Heart left ventricle (tissue), 16 donors: ENCODE results near the gene SLC1A7. TPM values are rescaled to one million over a fixed set of nuclear protein-coding genes. Genes with fewer than 3 reads are reported as not detected.
A peak's percentile ranks its signal among the peaks of the same experiment; 100 is the strongest.

Experiments
- ATAC-seq, 4 donors: fragments of 200-7000 bp; cut with Tn5 transposase; one replicate each; pipeline ENCODE4 v1.9.1; 2020 to 2022; ENCODE audit warnings: moderate library complexity in 4 of 4, mild to moderate bottlenecking in 3 of 4, moderate number of reproducible peaks in 1 of 4
- DNase-seq, 5 donors: peaks; one replicate each; pipeline ENCODE4 v3.0.0-alpha.2; 2020
- H3K27ac ChIP-seq, 12 donors: fragments of 200-600 bp; sonication (generic) in 4 of 12; one replicate each; pipeline versions ENCODE4 v1.5.0 to v1.8.0; 2016 to 2022; ENCODE audit warnings: mild to moderate bottlenecking in 2 of 12
- H3K27me3 ChIP-seq, 9 donors: fragments of 200-600 bp; sonication (generic) in 2 of 9; one replicate each; pipeline versions ENCODE4 v1.5.1 to v1.8.0; 2016 to 2022; ENCODE audit warnings: mild to moderate bottlenecking in 3 of 9
- H3K36me3 ChIP-seq, 9 donors: fragments of 200-600 bp; sonication (generic) in 2 of 9; one replicate each; pipeline versions ENCODE4 v1.5.0 to v1.8.0; 2018 to 2022; ENCODE audit warnings: mild to moderate bottlenecking in 2 of 9
- H3K4me1 ChIP-seq, 12 donors: fragments of 200-600 bp; sonication (generic) in 4 of 12; one replicate each; pipeline versions ENCODE4 v1.5.0 to v1.8.0; 2016 to 2022; ENCODE audit warnings: mild to moderate bottlenecking in 3 of 12
- H3K4me3 ChIP-seq, 12 donors: fragments of 200-600 bp; sonication (generic) in 4 of 12; one replicate each; pipeline versions ENCODE4 v1.5.0 to v1.8.0; 2017 to 2022; ENCODE audit warnings: mild to moderate bottlenecking in 9 of 12, moderate library complexity in 4 of 12
- H3K9me3 ChIP-seq, 12 donors: fragments of 200-600 bp; sonication (generic) in 4 of 12; one replicate each; pipeline versions ENCODE4 v1.5.0 to v1.8.0; 2016 to 2022; ENCODE audit warnings: mild to moderate bottlenecking in 1 of 12
- POLR2A ChIP-seq, 2 donors: fragments of 450-650 bp; IDR thresholded peaks; one replicate each; pipeline ENCODE4 v1.6.1; 2017; ENCODE audit warnings: antibody characterized with exemption in 2 of 2, mild to moderate bottlenecking in 2 of 2, moderate library complexity in 2 of 2
- WGBS, 4 donors: extraction: QIAGEN DNeasy Blood & Tissue Kit in 2 of 4; methylation state at CpG; one replicate each; pipeline versions ENCODE4 v1.1.5 to v1.1.7; 2013 to 2018; 5-methylcytosine and 5-hydroxymethylcytosine counted together
- intact Hi-C, 10 donors: fragments of 100-400 bp; cut with DNase I; formaldehyde crosslinking; loops; one replicate each; pipeline versions ENCODE4 v1.11.1 to v1.14.2; 2022
- polyA plus RNA-seq, 2 donors: library from polyadenylated mRNA; stranded (reverse); fragments of 200-250 nt; gene quantifications; one replicate each; pipeline ENCODE4 v1.2.3, GENCODE V29; 2013
- total RNA-seq, 9 donors: library from RNA; depleted of rRNA in 2 of 9; stranded (reverse); fragments of >200 nt in 2 of 9; fragmentation: NEBNext Ultra II Directional in 3 of 9; extraction: Animal tissue kit (Norgen Biotek cat#: 25700) in 3 of 9; gene quantifications; one replicate each; pipeline versions ENCODE4 v1.1.0 to v1.2.4, GENCODE V29; 2016 to 2023
- TF ChIP-seq, protein P1 (sequence below), 12 donors: fragments of 200-600 bp; sonication (generic) in 4 of 12; IDR thresholded peaks; one replicate each; pipeline versions ENCODE4 v1.5.0 to v1.8.0; 2018 to 2022; ENCODE audit warnings: antibody characterized with exemption in 12 of 12, mild to moderate bottlenecking in 5 of 12
- donor health status: ischemic (EF 13 %, LVEDD 7.1; RV severe dilation, severe dysfunction).
- donor health status: healthy with polysubstance abuse.
- donor health status: DM: no; HTN: yes; CAD: no.
- donor health status: DM: no; HTN: no; CAD: no.
- donor health status: ischemic (EF 25% LVEDD 6.9; RV normal size, moderate dysfunction).
- donor health status: ischemic (EF 25% LVEDD 5.7; RV mildly dilated, moderate dysfunction).
- donor health status: healthy.
- donor health status: DM: yes; HTN: yes; CAD: no.
- donor health status: ischemic (EF 35%, LVEDD 5.7; RV mildly dilated, moderate dysfunction).
- donor health status: nonischemic (EF 11% LVEDD 7.7; RV severe dilation, severe dysfunction).
- donor health status: DM: yes; HTN: yes; CAD: no.
- donor health status: PGD.
- donor health status: ischemic (EF 29% LVEDD 5.4; RV normal size, mild dysfunction).
- donor health status: nonischemic (EF 23%, LVEDD 6.1; RV moderate dilation, normal function).

Gene SLC1A7
- total and polyA plus RNA-seq, 11 donors = 0.07 to 1.1 (median 0.33) TPM; not detected in 2

DNA sequence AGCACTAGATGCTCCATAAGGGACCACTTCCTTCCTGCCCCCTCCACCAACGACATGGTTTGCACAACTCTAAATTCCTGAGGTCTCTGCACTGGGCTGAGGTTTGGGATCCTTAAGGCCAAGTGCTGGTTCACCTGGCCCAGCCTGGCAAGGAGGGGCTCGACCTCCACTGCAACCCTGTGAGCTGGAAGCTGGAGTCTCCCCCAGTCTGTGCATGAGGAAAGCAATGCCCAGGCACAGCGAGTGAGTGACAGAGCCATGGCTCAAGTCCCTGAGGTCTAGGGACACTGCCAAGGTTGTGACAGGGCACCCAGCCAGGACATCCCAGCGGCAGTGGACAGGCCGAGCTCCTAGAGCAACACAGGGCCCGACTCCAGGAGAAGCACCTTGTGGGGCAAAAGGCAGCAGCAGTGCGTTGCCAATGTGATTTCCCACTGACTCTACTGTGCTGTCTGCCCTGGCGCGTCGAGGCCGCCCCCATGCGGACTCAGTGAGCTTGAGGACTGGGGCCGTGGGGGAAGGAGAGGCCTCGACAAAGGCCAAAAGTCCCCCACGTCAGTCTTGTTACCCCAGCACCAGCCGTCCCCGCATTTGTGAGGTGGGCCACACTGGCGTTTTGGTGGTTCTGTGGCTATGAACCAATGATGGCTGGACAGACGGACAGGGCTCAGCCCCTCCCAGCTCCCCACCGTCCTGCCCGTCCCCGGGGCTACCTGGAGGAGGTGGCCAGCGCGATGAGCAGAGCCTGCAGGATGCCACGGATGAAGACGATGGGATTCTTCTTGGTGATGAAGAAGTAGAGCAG, 50.4 kb downstream of the SLC1A7 start:
- TF ChIP-seq, protein P1, sequence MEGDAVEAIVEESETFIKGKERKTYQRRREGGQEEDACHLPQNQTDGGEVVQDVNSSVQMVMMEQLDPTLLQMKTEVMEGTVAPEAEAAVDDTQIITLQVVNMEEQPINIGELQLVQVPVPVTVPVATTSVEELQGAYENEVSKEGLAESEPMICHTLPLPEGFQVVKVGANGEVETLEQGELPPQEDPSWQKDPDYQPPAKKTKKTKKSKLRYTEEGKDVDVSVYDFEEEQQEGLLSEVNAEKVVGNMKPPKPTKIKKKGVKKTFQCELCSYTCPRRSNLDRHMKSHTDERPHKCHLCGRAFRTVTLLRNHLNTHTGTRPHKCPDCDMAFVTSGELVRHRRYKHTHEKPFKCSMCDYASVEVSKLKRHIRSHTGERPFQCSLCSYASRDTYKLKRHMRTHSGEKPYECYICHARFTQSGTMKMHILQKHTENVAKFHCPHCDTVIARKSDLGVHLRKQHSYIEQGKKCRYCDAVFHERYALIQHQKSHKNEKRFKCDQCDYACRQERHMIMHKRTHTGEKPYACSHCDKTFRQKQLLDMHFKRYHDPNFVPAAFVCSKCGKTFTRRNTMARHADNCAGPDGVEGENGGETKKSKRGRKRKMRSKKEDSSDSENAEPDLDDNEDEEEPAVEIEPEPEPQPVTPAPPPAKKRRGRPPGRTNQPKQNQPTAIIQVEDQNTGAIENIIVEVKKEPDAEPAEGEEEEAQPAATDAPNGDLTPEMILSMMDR (IDR thresholded peaks at IDR 0.05) = no peak
- no peak for TF ChIP-seq POLR2A (IDR thresholded peaks at IDR 0.05)
- Histone ChIP-seq H3K27me3 (no peaks in the 10 kb centered on the region), H3K9me3 (no peaks in the 10 kb centered on the region), H3K4me3 (no peak overlapping the region), H3K27ac (peak overlapping the region in 1 of 12 donors; percentile 34), H3K36me3 (no peaks in the 10 kb centered on the region), H3K4me1 (peaks cover 0 to 37% (median 15%) of the 10 kb centered on the region in 12 donors)
- ATAC-seq (peak; percentile 75 to 85 (median 78)), DNase-seq (peak; percentile 67 to 88 (median 81))
- WGBS, 4 donors = 70 to 79% (median 75%) methylated on average over 18 to 26 of the region's 26 CpGs
- intact Hi-C loops = loop anchor here in 1 of 10 donors (10.0 kb wide), 1 partner anchor 83 kb away; no protein-coding TSS in a partner anchor

GRCh38 chr1:53090227-53091147, 52.0 kb downstream of the SLC1A7 start:
- ATAC-seq (peak in 3 of 4 donors; percentile 23 to 51 (median 27)), DNase-seq (peak in 2 of 5 donors; percentile 42 to 70)
- 84 to 91% (median 87%) methylated on average over 25 to 37 of the region's 37 CpGs for WGBS, 4 donors
- H3K27ac ChIP-seq = peak overlapping the region in 7 of 12 donors; percentile 1 to 56 (median 38)
- no peak for TF ChIP-seq POLR2A (IDR thresholded peaks at IDR 0.05)
- TF ChIP-seq, protein P1 (IDR thresholded peaks at IDR 0.05) = no peak
- no peaks in the 10 kb centered on the region for H3K27me3 ChIP-seq
- intact Hi-C loops = loop anchor here in 1 of 10 donors (10.0 kb wide), 1 partner anchor 84 kb away; no protein-coding TSS in a partner anchor
- H3K36me3 ChIP-seq = no peaks in the 10 kb centered on the region
- H3K9me3 ChIP-seq = no peaks in the 10 kb centered on the region
- peak overlapping the region in 7 of 12 donors; percentile 8 to 27 (median 15) for H3K4me3 ChIP-seq
- H3K4me1 ChIP-seq = peaks cover 0 to 47% (median 17%) of the 10 kb centered on the region in 12 donors

DNA sequence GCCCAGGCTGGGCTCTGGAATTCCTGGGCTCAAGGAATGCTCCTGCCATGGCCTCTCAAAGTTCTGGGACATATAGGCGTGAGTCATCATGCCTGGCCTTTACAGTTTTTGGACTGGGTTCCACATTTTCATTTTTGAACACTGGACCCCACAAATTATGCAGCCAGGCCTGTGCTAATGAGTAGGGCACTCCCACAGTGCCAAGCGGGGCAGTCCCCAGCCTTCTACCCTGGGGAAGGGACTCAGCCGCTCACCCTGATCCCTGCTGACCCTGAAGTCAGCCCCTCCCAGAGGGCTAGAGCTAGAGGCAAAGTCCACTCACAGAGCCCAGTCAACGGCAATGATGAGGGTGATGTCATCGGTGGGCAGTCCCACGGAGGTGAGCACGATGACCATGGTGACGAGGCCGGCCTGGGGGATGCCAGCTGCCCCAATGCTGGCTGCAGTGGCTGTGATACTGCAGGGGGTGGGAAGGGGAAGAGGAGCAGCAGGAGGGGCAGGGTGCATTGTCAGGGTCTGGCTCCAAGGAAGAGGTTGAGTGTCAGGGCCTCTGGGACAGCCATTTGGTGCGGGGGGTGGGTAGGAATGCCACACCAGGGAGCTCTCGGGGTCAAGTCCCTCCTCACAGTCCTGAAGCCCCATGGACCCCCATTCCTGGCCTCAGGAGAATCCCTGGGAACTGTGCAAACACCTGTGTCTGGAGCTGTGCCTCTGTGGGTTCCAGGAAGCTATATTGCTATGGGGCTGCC, 52.8 kb downstream of the SLC1A7 start:
- intact Hi-C loops = loop anchor here in 1 of 10 donors (10.0 kb wide), 1 partner anchor 85 kb away; no protein-coding TSS in a partner anchor
- no peak for ATAC-seq
- DNase-seq = no peak
- peaks cover 0 to 47% (median 17%) of the 10 kb centered on the region in 12 donors for H3K4me1 ChIP-seq
- TF ChIP-seq, protein P1 (IDR thresholded peaks at IDR 0.05) = no peak
- TF ChIP-seq POLR2A (IDR thresholded peaks at IDR 0.05) = no peak
- peak overlapping the region in 2 of 12 donors; percentile 24 to 56 for H3K27ac ChIP-seq
- H3K4me3 ChIP-seq = peak overlapping the region in 5 of 12 donors; percentile 9 to 27 (median 17)
- WGBS, 4 donors = 78 to 91% (median 85%) methylated on average over 9 to 11 of the region's 11 CpGs
- H3K27me3 ChIP-seq = no peaks in the 10 kb centered on the region
- H3K9me3 ChIP-seq = no peaks in the 10 kb centered on the region
- peaks cover 0 to 4% (median 0%) of the 10 kb centered on the region in 9 donors for H3K36me3 ChIP-seq
